ENCODE results near the gene CDS2. TPM values are rescaled to one million over a fixed set of nuclear protein-coding genes. Genes with fewer than 3 reads are reported as not detected.

Gene CDS2
- total RNA-seq, 2 experiments from 2014 or later: 16.6 to 42.8 TPM

DNA sequence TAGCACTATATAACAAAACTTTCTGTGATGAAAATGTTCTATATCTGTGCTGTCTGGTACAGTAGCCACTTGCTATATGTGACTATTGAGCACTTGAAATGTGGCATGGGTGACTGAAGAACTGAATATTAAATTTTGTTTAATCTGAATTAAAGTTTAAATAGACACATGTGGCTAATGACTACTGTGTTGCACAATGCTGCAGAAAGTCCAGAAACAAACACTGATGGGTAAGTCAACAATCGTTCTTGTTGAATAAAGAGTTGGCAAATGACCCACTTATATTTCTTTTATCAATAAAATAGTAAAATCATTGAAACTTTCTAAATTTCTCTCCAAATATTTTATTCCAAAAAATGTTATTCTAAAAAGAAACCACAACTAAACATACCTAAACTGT, 108.2 kb downstream of the CDS2 start:
- POLR2A ChIA-PET: no interaction called here

More for the DNA sequence above, 108.2 kb downstream of the CDS2 start:
- no peak for TF ChIP-seq EZH2phosphoT487 (IDR thresholded peaks at IDR 0.05; ENCODE audit: borderline replicate concordance, low read depth, low read length)
- TF ChIP-seq, protein P1, sequence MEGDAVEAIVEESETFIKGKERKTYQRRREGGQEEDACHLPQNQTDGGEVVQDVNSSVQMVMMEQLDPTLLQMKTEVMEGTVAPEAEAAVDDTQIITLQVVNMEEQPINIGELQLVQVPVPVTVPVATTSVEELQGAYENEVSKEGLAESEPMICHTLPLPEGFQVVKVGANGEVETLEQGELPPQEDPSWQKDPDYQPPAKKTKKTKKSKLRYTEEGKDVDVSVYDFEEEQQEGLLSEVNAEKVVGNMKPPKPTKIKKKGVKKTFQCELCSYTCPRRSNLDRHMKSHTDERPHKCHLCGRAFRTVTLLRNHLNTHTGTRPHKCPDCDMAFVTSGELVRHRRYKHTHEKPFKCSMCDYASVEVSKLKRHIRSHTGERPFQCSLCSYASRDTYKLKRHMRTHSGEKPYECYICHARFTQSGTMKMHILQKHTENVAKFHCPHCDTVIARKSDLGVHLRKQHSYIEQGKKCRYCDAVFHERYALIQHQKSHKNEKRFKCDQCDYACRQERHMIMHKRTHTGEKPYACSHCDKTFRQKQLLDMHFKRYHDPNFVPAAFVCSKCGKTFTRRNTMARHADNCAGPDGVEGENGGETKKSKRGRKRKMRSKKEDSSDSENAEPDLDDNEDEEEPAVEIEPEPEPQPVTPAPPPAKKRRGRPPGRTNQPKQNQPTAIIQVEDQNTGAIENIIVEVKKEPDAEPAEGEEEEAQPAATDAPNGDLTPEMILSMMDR (conservative IDR thresholded peaks at IDR 0.05; ENCODE audit: low read length): no peak
- no peak for DNase-seq (ENCODE audit: low spot score)
- no peaks in the 10 kb centered on the region for H4K20me1 ChIP-seq (ENCODE audit: insufficient read depth, low read length)
- intact Hi-C loops (cut with micrococcal nuclease; ENCODE audit: unreplicated experiment): no loop called here
- H3K79me2 ChIP-seq (ENCODE audit: insufficient read depth, low read depth, low read length): no peaks in the 10 kb centered on the region
- no peaks in the 10 kb centered on the region for H3K4me1 ChIP-seq (ENCODE audit: insufficient read depth, low read length, poor library complexity, severe bottlenecking)
- no peaks in the 10 kb centered on the region for H3K9me3 ChIP-seq (ENCODE audit: low read length)
- no TSS peak for BruUV-seq (replicated peaks)
- H3K4me2 ChIP-seq (ENCODE audit: low read length): no peak overlapping the region
- no peak overlapping the region for H2AFZ ChIP-seq (ENCODE audit: low read length)
- H3K27ac ChIP-seq (ENCODE audit: low read depth, low read length, poor library complexity, severe bottlenecking): no peak overlapping the region
- H3K4me3 ChIP-seq (ENCODE audit: low read depth, low read length, poor library complexity, severe bottlenecking): no peak overlapping the region
- no peaks in the 10 kb centered on the region for H3K9me2 ChIP-seq (ENCODE audit: insufficient read depth, low read length)
- no peaks in the 10 kb centered on the region for H3K36me3 ChIP-seq (ENCODE audit: insufficient read depth, low read length)
- CTCF ChIA-PET (ENCODE audit: unreplicated experiment): no interaction called here

Small RNAs within 50 kb of the gene (small RNA-seq; reads per million reads assigned to genes)
- gene RF00019 (not detected), gene RF00568 (not detected), gene RNA5SP474 (0.26 reads per million)

Other genes starting within 250 kb of the CDS2 start
- 12.7 and 14.3 TPM in 2 replicates for gene SLC23A2, start 125.5 kb upstream of the CDS2 start, total RNA-seq (2014; rRNA removed; shearing (Covaris generic))
- gene SLC23A2, start 125.5 kb upstream of the CDS2 start, total RNA-seq (2022): 24.2 and 25.7 TPM in 2 replicates
- 114 and 138 TPM in 2 replicates for gene TMEM230, start 13.9 kb upstream of the CDS2 start, total RNA-seq (2014; rRNA removed; shearing (Covaris generic))
- 81.1 and 90.5 TPM in 2 replicates for gene TMEM230, start 13.9 kb upstream of the CDS2 start, total RNA-seq (2022)
- 499 and 567 TPM in 2 replicates for gene PCNA, start 7.0 kb upstream of the CDS2 start, total RNA-seq (2014; rRNA removed; shearing (Covaris generic))
- 470 and 513 TPM in 2 replicates for gene PCNA, start 7.0 kb upstream of the CDS2 start, total RNA-seq (2022)
- gene PROKR2, start 189.9 kb downstream of the CDS2 start, total RNA-seq (2014; rRNA removed; shearing (Covaris generic)): not detected in 2 replicates
- not detected in 2 replicates for gene PROKR2, start 189.9 kb downstream of the CDS2 start, total RNA-seq (2022)

All from OCI-LY7 (cell line).